Measurements from ENCODE around the gene PARD3B.

The PARD3B gene

DNA sequence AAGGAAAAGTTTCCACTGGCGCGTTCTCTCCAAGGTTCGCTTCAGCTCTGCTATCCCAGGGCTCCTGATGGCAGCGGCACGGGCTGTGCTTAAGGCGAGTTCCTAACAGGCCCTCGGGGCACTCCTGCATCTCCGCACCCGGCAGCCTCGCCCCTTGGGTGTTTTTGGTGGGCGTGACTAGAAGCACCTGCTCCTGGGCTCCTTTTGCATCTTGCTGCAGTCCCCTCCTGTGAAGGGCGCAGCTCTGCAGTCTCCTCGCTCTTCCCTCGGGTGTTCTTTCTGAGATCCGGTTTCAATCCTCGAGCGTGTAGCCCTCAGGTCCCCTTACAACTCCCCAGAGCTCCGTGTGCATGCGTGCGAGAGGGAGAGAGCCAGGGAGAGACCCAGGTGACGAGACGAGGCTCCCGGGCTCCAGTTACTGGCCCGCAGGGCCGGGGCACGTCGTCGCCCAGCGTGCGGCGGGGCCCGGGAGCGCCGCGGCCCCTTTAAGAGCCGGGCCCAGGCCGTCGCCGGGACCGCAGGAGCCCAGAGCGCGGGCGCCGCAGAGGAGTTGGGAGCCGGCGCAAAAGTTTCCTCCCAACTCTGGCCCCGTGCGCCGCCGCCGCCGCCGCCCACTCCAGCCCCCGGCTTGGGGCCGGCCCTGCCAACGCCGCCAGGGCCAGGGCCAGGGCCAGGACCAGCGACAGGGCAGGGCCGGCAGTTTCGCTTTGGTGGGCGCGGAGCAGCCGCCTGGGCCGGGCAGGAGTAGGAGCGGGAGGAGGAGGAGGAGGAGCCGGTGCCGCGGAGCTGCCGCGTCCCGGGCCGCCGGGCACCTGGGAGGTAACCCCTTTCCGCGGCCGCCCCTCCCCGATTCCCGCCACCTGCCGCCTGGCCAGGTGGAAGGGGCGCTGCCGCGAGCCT is at the start of gene PARD3B:
Gene PARD3B (plus strand): TSS at position 515 of the 900 bp plus-strand sequence. CDS start 525 bp downstream, outside the sequence.
- peak; percentile 62 for DNase-seq

- no peak for DNase-seq
Measured at GRCh38 chr2:204496779-204497178, 48.5 kb upstream of the PARD3B start.

GRCh38 chr2:204497855-204498254 is 47.4 kb upstream of the PARD3B start:
- no peak for DNase-seq

- no peak for DNase-seq
Measured at GRCh38 chr2:204498291-204498690, 47.0 kb upstream of the PARD3B start.

GRCh38 chr2:204503869-204504268 is 41.4 kb upstream of the PARD3B start:
- no peak for DNase-seq

DNA sequence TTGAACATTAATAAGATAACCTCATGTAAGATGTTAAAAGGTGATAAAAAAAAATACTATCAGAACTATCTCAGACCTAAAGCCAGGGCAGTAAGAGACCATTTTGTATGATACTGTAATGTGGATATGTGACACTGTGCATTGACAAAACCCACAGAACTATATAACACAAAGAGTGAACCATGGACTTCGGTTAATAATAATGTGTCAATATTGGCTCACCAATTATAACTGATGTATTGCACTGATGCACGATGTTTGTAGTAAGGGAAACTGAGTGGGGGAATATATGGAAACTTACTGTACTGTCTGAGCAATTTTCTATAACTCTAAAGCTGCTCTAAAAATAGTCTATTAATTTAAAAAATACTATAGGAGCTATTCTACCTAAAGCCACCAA is 40.7 kb upstream of the PARD3B start:
- DNase-seq = peak; percentile 8

- no peak for DNase-seq
Measured at GRCh38 chr2:204505488-204505887, 39.8 kb upstream of the PARD3B start.

DNA sequence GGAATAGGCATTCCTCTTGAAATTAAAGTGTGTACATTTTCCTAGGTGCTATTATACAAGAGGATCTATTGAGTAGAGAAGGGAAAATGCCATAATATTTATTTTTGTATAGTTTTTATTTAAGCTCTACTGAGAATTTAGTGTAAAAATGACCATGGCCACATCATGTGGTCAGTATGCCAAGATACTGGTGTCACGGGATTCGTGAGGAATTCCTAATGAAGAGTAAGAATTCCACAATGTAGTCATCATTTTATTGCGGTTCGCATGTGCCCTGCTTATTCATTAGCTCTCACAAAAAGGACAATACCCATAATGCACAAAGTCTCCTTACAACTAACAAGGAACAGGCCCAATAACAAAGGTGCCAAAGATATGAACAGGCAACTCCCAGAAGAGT is 39.3 kb upstream of the PARD3B start:
- DNase-seq = no peak

GRCh38 chr2:204507636-204508035 is 37.6 kb upstream of the PARD3B start:
- no peak for DNase-seq

DNA sequence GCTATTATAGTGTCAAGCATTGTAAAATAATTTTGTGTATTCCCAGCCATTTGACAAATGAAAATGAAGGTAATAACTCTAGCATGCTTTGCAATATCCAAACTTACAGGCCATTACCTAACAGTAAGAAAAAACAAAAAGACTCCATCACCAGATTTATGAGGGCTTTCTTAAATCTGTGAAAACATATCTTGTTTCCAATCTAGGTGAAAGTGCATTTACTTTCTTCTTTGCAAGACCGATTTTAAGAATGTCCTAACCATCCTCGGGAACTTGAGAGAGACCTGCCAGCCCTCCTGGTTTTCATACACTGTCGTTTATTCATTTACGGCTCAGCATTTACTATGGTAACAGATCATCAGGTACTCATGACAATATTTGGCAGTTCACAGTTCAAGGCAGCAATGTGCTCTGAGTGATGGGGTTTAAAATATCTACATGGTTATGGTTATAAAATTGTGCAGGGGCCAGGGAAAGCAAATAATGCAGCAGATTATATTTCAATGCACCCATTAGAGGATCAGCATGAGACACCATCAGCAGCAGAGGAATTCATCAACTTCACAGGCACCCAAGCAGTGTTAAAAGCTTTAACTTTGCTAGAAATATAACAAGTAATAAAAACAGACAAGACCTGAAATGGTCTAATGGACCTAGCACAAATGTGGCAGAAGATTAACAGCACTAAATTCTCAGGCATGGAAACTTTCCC is 34.4 kb upstream of the PARD3B start:
- no peak for DNase-seq

GRCh38 chr2:204514439-204514838 is 30.8 kb upstream of the PARD3B start:
- no peak for DNase-seq

- DNase-seq = no peak
Measured at GRCh38 chr2:204515416-204515815, 29.9 kb upstream of the PARD3B start.

- DNase-seq = no peak
Measured at GRCh38 chr2:204517154-204517553, 28.1 kb upstream of the PARD3B start.

GRCh38 chr2:204529795-204530463 is 15.3 kb upstream of the PARD3B start:
- DNase-seq = no peak

GRCh38 chr2:204530464-204530805 is 14.8 kb upstream of the PARD3B start:
- no peak for DNase-seq

- no peak for DNase-seq
Measured at GRCh38 chr2:204533629-204534370, 11.5 kb upstream of the PARD3B start.

DNA sequence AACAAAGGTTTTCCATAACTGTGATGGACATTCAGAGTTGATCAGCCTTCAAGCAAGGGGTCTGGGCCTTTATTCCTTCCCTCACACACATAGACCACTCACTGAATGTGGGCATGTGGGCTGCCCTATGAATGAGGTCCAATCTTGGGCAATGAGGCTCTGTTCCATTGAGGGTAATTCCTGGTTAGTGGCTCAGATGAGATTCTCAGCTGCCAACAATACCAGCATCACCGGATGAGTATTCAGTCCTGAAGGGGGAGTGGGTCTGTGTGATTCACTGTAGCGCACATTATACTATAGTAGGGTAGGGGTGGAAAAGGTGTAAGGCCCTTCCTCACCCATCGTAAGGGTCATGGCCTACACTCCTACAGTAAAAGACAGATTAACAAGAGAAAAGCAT is 9.9 kb upstream of the PARD3B start:
- DNase-seq = no peak

DNA sequence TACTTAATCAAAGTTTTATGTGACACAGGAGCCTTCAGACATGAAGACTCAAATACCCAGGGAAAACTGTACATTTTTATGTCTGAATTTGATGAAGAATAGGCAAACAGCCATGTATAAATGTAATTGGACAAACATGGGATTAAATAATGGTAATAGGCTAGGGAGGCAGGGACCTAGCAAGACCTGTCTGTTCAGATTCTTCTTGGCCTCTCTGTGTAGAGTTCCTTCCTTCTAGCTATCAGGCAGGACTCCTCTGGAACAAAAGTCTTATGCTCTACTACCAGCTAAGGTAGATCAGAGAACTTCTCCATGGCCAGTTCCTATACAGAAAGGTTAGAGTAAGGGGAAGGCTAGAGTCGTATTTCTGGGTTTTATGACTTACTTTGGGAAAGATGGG is 9.5 kb upstream of the PARD3B start:
- DNase-seq = no peak

GRCh38 chr2:204538182-204539018 is 6.9 kb upstream of the PARD3B start:
- peak; percentile 56 for DNase-seq

DNA sequence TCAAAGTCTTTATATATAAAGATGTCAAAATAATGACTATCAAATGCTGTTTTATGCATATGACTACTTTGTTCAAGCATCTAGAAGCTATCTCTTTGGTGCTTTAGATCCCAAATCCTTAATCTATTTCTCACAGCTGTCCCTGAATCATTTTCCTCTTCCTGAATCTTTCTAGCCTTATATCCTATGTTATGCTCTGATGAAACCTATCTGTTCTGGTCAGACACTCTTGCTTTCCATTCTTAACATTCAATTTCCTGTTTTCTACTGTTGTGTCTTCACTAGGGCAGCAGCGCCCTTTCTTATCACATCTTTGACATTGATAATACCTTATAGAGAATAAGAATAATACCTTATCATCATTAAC is 6.3 kb upstream of the PARD3B start:
- DNase-seq = no peak

DNA sequence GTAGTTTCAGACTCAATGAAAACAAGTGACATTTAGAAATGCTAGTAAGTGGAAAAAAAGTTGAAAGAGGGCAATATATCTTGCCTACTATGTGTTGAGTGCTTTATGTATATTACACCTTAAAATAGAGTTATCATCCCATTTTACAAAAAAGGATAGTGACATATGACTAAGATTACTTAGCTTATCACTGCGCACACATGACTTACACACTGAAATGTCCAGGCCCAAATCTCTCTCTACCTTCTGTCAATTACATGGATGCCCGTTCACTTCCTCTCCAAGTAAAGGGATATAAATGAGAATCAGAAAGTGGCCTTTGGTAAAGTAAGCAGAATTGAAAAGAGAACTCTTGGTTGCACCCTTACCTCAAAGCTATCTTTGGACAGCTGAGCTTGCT is 3.6 kb upstream of the PARD3B start:
- DNase-seq = no peak

DNA sequence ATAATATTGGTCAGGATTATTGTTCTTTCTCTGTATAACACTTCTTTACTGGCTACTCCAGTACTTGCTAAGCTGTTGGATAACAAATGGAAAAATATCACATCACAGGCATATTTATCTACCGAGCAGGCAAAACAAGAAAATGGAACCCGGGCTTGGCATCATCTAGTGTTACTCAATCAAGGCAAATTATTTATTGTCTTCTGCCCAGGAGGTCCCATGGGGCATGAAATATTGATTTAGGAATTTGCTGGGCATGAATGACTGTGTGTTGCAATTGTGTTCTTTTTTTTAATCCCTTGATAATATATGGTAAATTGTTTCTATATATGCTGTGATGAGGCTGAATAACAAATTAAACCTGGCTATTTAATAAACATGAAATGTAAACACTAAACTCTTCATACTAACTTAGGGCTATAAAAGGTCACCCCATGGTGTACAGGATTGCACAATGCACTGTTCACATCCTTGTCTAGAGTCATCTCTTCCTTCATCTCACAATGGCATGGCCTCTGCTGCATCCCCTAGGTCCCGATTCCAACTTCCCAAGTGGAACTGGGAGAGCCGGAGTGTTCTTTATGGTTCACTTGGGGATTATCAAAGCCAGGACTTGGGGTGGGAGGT is 2.2 kb upstream of the PARD3B start:
- no peak for DNase-seq

All from NCI-H146 (cell line).